ENCODE data around the gene ZMAT5.

Gene ZMAT5, protein sequence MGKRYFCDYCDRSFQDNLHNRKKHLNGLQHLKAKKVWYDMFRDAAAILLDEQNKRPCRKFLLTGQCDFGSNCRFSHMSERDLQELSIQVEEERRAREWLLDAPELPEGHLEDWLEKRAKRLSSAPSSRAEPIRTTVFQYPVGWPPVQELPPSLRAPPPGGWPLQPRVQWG

GRCh38 chr22:29766632-29767170, at the start of gene ZMAT5:
TSS of gene ZMAT5 (minus strand) at chr22:29767007. CDS start at chr22:29748544, 18,463 bp downstream.
- peak; percentile 96 for DNase-seq (ENCODE audit: low spot score)

- no peak for DNase-seq (ENCODE audit: low spot score)
Measured at GRCh38 chr22:29816539-29816938, 49.7 kb upstream of the ZMAT5 start.

DNA sequence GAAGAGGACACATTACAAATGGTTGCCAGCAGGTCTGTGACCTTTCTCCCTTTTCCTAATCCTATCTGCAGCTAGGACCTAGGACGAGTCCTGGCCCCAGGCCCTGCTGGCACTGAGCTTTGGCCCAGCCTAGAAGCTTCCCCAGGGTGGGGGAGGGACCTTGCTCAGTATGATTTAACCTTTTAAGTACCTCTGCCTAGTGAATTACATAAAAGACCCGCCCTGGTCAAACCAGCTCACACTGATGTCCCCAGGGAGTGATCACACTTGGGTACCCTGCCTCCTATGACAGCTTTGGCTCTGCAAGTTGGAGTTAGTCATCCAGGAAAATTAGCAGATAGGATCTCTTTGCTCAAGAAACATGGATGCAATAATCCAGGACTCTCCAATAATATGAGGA, 49.3 kb upstream of the ZMAT5 start:
- DNase-seq (ENCODE audit: low spot score), result no peak

- DNase-seq (ENCODE audit: low spot score), result no peak
Measured at GRCh38 chr22:29815580-29815979, 48.8 kb upstream of the ZMAT5 start.

GRCh38 chr22:29814003-29814402, 47.2 kb upstream of the ZMAT5 start:
- DNase-seq (ENCODE audit: low spot score), result no peak

GRCh38 chr22:29813563-29813962, 46.8 kb upstream of the ZMAT5 start:
- DNase-seq (ENCODE audit: low spot score), result no peak

- no peak for DNase-seq (ENCODE audit: low spot score)
Measured at GRCh38 chr22:29813126-29813525, 46.3 kb upstream of the ZMAT5 start.

GRCh38 chr22:29811377-29811776, 44.6 kb upstream of the ZMAT5 start:
- no peak for DNase-seq (ENCODE audit: low spot score)

DNA sequence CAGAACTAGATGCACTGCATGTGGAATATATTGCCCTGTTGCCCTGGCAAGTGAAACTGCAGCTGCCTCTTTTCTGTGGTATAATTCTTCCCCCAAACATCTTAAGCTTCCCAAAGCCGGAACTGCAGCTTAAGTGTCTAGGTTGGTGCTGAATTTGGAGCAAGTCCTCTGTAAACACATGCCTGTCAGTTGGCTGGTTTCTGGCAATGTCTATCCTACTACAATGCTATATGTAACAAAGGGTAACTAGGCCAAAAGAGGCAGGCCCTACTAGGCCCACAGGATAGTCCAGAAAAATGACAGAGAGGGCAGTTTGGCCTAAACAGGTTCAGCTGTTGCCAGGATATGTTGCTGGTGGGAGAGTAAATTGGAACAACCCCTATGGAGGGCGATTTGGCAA, 43.4 kb upstream of the ZMAT5 start:
- no peak for DNase-seq (ENCODE audit: low spot score)

DNA sequence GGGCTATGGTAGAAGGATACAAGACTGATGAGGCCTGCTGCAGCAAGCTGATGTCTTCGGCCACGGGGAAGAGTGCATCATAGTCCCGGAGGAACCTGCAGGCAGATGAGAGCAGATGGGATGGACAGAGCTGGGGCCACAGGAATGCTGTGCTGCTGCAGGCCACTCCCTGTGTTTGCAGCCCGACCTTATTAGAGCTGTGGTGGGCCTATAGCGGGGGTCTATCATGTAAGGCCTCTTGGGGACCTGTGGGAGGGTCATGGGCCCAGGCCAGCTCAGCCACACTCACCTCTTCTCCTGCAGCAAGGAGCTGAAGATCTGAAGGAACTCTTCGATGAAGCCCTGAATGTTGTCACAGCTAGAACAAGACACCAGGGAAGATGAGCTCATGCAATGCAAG, 39.4 kb upstream of the ZMAT5 start:
- DNase-seq (ENCODE audit: low spot score), result no peak

GRCh38 chr22:29804985-29805384, 38.2 kb upstream of the ZMAT5 start:
- DNase-seq (ENCODE audit: low spot score), result no peak

DNA sequence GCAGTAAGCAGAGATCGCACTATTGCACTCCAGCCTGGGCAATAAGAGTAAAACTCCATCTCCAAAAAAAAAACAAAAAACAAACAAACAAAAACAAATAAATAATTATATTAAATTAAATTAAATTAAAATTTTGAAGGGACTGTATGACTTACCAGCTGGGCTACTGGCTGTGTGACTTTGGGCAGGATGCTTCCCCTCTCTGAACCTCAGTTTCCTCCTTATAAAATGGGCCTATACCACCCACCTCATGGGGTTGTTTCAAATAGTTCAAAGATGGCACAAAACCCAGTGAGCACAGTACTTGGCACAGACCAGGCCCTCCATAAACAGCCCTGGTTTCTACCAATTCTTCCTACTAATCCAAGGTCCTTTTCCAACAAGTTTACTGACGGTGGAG, 36.4 kb upstream of the ZMAT5 start:
- DNase-seq (ENCODE audit: low spot score), result no peak

DNA sequence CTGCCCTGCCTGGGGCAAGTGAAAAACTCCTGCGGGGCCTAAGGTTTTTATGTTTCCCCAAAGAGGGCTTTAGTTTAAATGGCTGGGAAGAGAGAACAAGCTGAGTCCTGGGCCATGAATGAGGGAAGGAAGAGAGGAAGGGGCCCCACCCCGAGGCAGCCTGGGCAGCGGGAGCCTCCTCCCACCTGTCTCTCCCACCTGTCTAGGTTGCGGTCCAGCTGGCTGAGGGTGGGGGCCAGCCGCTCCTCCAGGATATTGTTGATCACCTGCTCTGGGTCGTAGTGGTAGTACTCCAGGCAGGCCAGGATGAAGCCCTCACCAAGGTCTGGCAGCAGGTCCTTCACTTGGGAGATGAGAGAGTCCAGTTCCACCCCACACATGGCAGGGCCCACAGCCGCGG, 35.0 kb upstream of the ZMAT5 start:
- DNase-seq (ENCODE audit: low spot score), result no peak

- DNase-seq (ENCODE audit: low spot score), result no peak
Measured at GRCh38 chr22:29801153-29801552, 34.3 kb upstream of the ZMAT5 start.

GRCh38 chr22:29799217-29799680, 32.4 kb upstream of the ZMAT5 start:
- peak; percentile 75 for DNase-seq (ENCODE audit: low spot score)

- DNase-seq (ENCODE audit: low spot score), result no peak
Measured at GRCh38 chr22:29798801-29799200, 32.0 kb upstream of the ZMAT5 start.

DNA sequence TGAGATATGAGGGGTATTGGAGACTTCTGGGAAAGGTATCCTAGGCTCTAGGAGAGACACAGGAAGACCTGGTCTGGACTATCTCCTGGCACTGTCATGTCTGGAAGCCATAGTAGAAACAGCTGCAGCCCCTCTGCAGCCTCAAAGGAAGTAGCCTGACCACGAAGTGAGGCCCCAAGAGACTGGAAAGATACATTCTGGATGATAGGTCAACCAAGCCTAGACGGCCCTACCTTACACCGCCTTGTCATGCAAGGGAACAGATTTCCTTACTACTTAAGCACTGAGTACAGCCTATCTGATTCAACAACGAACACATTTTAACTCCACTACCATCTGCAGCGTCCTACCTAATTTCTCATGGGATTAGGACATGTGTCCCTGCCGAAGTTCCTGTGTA, 31.5 kb upstream of the ZMAT5 start:
- no peak for DNase-seq (ENCODE audit: low spot score)

DNA sequence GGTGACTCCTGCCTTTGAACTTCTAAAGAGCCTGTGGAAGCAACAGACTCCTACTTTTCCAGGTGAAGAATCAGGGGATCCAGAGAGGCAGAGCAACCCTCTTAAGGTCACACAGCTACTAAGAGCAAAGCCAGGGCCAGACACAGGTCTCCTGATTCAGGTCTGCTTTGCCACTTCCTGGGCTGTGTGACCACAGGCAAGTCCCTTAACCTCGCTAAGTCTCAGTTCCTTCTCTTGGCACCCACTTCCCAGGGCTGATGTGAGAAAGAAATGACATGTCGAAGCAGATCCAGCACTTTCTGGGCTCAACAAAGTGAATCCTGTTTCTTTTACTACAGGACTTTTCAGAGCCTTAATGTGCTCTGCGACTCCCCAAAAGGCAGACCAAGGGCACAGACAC, 30.5 kb upstream of the ZMAT5 start:
- no peak for DNase-seq (ENCODE audit: low spot score)

DNA sequence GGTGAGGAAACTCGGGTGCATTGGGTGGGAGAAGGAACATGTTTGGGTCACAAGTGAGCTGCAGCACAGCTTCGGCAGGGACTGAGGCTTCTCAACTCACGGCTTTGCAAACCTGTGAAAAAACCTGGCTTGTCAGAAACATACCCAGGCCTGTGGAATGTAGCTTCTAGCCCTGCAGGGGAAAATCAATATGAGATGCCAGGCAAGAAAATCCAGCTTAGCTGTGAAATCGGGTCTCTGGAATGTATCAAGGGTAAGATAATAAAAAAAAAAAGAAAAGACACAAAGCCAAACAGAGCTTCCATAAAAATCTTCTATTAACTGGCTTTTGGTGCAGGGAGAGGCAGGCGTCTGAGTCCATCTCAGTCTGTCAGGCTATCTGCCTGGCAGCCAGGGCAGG, 28.9 kb upstream of the ZMAT5 start:
- DNase-seq (ENCODE audit: low spot score), result no peak

GRCh38 chr22:29793396-29793795, 26.6 kb upstream of the ZMAT5 start:
- no peak for DNase-seq (ENCODE audit: low spot score)

- no peak for DNase-seq (ENCODE audit: low spot score)
Measured at GRCh38 chr22:29790061-29790460, 23.3 kb upstream of the ZMAT5 start.

- DNase-seq (ENCODE audit: low spot score), result no peak
Measured at GRCh38 chr22:29788339-29789279, 21.8 kb upstream of the ZMAT5 start.

DNA sequence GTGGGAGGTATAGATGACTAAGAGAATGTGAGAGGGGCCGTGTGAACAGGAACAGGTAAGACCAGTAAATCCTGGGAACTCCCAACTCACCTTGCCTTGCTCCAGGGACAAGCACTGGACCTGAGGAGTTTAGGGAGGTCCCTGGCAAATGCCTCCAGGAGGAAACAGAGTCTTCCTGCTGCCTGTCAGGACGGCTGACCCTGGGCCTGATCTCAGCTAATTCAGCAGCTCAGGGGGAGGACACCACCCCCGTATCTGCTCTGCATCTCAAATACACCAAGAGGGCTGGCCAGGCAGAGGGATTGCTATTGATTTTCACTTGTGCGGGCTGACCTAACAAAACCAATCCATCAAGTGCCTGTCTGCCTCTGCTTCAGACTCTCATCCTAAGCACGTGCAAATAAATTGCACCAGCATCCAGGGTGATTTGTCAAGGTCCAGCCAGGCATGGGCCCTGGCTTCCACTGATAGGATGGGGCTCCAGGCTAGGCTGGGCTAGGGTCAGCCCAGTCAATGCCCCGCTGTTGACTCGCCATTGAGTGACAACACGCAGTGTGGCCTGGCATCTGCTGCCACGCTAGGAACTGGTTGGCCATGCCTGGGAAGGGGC, 20.7 kb upstream of the ZMAT5 start:
- DNase-seq (ENCODE audit: low spot score), result no peak

Data from kidney capillary endothelial cell (primary cell).